Kasumi-1 (cell line): ENCODE measurements around the gene DYTN.

Experiments used
- DNase-seq, 2 experiments: peaks; one replicate each; lab custom pipeline; 2025; lab: John Stamatoyannopoulos, UW

DYTN gene

DNA sequence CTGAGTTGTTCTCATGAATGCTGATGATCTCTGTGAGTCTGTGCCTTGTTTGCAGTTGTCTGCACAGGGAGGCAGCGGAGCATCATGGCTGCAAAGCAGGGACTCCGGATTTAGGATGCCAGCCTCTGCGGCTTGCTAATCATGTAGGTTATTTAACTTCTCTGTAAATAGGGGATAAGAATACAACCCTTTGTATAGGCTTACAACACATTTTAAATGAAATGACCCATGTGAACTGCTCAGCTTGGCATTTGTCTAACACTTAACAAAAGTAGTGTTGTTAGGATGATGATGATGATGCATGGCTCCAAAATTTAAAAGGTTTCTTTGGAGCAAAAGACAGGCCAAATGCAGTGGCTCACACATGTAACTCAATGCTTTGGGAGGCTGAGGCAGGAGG is 19.4 kb downstream of the DYTN start:
- DNase-seq: no peak

DNA sequence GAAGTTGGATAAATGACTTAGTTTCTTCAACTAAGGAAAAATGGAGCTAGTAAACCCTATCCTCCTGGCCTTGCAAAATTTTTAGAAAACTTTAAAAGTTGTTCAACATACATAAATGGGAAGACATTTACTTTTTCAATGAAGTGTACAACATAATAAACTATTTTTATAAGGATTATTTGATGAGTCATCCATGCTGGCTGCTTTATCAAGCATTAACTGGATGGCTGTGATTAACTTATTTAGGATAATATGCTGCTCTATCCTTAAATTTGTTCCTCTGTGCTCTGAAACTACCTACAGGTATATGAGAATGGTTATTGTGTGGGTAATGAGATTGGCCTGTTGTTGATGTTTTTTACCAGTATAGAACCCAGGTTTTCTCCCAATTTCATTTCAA is 21.3 kb downstream of the DYTN start:
- DNase-seq: no peak

DNA sequence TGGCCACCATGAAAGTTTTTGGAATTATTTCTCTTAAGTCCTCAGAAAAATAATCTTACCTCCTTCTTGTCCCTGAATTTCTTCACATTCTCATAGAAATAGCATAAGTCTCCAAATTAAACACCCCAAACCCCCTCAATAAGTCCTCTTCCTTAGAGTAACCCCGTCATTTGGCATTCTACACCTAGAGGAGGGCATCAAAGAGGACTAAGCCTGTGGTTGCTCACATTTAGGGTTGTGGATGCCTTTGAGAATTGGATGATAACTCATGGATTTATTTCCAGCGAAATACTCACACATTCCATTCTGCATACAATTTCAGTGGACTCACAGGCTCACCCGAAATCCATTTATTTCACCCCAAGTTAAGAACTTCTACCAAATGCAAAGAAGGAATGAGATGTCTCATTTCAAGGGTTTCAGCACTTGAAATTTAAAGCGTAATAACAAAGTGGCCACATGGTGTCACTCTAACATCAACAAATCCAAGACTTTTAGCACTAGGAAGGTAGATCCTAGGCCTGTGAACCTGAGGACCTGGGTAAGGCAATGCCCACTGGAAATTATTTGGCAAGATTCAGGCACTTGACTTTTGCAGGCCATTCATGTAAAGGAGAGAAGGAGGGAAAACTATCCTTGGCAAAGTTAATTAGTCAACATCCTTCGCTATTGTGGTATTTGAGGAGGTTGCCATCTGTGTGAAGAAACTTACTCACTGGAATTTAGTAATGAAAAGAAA is 24.6 kb downstream of the DYTN start:
- peak; percentile 12 to 33 for DNase-seq

DNA sequence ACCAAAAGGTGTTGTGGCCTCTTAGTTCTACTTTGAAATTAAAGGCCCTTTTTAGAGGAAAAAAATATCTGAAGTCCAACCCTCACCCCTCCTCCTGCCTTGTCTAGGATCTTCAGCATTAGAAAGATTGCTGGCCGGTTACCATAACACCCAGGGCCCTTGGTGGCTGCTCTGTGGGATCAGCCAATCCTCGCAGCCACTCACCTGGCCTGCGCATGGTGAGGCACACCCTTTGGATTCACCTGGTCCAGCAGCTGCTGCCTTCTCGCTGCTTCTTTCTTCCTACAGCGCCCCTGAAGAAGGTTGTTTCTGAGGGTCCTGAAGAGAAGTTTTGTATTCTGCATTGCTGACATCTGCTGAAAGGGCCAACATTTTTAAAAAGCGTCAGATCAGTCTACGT is 25.2 kb downstream of the DYTN start:
- DNase-seq: no peak

DNA sequence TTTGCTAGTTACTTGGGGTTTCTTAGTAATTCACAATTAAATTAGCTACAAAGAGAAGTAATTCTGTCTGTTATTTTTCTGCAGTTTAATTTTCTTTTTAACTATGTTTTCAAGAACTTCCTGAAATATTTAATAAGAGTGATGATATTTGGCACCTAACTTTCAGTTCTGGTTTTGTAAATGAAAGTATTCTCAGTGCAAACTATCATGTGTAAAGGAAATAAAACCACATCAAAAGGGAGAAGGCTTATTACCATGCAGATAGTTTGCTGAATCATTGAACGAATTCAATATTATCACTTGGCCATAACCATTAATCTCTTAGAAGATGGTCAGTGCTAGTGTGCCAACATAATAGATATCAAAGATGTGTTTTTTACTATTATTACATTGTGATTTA is 29.2 kb downstream of the DYTN start:
- DNase-seq: no peak

DNA sequence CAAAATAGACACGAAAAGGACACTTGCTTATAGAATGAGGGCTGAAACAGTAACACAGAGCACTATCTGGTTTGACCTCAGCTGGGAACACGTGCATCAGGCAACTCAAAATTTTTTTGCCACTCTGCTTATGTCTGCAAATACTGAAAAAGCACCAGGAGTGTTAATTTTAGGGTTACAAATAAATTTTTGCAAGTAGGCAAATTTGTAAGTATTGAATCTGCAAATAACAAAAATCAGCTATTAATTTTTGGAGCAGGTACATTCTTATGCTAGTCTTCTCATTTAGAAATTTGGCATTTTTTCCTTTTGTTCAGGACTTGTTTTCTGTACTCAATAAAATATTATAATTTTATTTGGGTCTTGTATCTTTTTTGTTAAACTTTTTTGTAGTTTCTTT is 29.7 kb downstream of the DYTN start:
- no peak for DNase-seq

DNA sequence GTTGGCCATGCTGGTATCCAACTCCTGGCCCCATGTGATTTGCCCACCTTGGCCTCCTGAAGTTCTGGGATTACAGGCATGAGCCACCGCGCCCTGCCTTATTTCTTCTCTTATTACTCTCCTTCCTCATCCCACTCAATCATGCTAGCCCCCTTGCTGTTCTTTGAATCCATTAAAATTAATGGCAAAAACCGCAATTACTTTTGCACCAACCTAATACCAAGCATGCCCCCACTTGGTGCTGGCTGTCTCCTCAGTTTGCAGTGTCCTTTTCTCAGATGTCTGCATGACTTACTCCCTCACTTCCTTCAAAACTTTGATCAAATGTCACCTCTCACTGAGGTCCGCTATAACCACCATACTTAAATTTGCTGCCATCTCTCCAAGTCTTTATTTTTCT is 34.6 kb downstream of the DYTN start:
- DNase-seq: no peak

DNA sequence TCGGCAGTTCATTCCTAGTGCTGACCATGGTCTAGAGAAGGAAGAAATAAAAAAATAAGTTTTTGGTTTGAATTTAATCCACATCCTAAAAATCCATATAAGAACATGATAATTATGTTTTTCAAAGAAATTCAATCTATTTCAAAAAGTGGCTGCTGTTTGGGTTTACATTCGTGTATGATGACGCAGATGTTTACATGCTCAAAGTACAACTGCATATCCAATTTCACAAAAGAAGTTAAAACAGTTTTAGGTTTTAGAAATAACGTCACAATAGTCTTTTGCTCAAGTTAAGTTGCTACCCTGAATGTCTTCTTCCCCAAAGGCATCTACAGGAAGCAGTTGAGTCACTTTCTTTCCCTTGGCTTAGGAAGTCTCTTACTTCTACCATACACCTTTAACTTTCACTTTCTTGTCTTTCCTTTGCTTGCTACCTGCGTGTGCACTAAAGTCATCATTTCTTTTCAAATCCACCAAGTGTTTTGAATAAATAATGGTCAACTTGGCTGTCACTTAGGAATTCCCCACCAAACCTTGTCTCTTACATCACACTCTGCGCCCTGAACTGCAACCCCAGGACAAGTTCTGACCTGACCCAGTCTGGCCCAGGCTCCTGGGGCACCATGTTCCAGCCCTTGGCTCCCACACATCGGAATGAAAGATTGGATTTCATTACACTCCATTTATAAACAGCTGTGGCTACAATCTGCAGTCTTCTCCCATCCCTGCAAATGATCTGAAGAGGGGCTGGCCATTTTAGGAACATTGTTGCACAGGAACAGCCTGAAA is 47.5 kb downstream of the DYTN start:
- DNase-seq: no peak

DNA sequence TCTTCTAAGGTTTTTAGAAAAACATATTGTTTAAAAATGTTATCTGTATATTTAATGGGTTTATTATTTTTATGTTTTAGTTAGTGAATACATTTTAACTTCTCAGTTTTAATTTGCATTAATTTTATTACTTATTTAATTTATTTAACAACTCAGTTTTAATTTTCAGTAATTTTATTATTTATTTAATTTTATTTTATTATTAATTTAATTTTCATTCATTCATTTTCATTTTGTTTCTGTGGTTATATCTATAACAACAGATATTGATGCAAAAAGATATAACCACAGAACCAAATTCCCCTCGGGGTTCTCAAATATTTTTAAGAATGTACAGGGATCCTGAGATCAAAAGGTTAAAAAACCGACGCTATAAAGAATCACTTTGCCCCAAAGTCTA is 52.9 kb downstream of the DYTN start:
- DNase-seq: no peak

DNA sequence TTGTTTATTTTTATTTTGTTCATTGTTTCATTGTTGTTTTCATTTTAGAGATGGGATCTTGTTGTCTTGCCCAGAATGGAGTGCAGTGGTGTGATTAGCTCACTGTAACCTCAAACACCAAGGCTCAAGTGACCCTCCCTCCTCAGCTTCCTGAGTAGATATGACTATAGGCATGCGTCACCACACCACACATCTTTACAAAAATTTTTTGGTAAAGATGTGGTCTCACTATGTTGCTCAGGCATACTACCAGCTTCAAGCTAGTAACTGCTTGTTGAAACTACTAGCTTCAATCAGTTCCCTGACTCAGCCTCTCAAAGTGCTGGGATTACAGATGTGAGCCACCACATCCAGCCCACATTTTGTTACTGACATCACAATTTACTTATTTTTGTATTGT is 61.1 kb downstream of the DYTN start:
- no peak for DNase-seq

DNA sequence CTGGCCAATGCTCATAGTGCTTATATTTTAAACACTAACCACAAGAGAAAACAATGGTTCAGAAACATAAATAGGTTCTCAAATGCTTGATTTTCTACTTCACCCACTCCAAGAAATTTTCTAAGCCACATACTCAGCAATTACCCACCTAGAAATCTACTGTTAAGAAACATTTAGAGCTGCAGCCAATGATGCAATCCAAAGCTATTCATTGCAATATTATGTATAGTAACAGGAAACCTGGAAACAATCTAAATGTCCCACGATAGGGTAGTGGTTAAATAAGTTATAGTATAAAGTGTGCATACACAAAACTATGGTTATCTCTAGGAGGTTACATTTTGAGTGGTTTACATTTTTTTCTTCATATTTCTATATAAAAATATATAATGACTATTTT is 70.2 kb downstream of the DYTN start:
- no peak for DNase-seq

DNA sequence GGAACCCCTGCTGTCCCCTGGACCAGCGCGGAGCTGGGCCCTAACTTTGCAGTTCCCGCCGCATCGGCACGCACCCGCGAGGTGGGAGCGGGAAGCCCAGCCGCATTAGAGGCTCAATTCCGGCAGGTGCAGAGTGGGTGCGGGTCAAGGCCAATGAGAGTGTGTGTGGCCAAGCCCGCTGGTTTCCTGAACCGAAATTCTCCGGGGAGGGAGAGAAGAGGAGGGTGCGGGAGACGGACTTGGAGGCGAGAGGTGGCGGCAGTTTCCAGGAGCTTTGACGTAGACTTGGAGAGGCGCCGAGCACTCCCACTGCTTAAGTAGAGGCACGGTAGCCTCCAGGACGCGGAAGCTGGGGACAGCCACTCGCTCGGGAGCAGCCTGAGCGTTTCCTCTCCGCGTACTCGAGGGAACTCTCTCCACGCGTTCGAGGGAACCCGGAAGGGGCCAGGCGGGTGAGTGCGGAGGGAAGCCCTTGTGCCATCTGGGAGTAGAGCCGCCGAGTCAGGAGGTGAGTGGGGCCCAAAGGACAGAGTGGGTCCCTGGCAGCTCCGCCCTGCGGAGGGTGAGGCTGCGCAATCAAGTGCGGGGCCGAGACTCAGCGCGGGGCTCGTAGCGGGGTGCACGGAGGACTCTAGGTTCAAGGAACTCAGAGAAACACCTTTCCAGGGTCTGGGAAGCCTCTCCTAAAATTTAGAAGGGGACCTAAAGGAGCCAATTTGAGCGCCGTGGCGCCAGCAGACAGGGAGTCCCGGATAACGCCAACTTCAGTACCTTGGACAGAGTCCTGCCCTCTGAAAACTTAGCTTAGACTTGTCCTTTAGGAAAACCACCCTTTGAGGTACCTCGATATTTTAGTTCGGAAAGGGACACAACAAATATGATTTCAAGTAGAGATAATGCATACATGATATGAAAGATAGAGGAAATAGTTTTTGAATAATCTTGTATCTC is 75.8 kb downstream of the DYTN start, which contains the start of gene FAM237A:
Gene FAM237A, plus strand, starts transcription at position 413 of the 951 bp plus-strand sequence. CDS start 1,750 bp downstream, outside the sequence.
- no peak for DNase-seq

DNA sequence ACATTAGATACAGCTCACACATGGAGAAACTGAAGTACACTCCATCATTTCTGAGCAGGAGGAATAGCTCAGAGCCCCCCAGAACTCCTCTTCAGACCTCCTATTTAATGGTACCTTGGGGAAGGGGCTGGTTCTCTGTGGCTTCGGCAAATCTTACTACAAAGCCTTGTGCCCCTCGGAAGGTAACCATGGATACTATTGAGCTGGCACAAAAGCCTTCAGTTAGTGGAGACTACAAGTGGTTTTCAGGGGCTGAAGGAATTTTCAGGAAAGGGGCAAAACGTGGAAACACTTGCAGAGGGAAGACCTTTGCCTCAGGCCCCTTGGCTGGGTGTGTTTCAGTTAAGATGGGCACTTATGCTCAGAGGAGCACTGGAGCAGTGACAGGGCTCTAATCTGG is 77.0 kb downstream of the DYTN start:
- DNase-seq: no peak

DNA sequence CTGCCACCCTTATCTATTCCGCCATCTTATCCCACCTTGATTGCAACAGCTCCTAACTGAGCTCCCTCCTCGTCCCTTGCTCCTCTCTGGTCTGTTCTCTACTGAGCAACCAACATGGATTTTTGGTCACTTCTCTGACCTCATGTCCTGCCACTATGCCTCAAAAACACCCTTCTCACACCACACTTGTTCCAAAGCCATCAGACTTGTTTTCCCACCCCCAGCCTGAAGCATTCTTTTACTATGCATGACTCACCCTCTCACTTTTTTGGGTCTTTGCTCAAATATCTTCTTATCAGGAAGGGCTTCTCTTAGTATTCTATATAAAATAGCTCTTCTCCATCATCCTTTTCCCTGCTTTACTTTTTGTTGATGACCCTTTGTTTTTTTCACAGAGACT is 78.6 kb downstream of the DYTN start:
- DNase-seq: no peak

DNA sequence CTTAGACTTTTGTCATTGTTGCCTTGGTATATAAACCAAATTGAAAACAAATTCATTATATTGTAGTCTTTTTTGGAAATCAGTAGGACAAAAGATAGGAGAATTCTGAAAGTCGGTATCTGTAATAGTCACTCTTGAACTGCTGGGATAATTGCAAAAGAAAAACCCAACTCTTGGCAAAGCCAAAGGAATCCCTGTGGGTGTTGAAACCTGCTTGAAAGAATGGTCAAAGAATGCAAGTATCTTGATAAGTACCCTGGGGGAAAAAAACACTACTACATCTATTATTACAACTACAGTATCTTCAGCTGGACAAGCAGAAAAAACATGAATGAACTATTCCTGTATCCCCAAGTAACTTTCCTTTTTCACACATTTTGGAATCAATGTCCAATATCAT is 83.2 kb downstream of the DYTN start:
- DNase-seq: no peak

DNA sequence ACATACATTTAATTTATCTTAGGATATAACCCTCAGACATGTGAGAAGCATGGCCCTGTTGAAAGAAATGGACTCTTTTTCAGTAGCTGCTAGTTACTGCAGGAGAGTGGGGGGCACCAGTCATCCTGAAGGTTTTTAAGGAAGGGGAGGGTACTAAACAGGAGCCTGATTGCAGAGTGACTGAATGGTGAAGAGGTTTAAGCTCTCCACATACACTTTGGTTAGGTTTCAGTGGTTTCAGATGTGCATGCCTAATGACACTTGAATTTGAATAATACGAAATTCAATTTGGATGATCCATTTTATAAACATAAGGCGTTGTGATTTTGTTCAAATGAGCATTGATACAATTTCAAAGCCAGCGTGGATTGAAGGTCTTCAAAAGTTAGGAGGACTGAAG is 86.9 kb downstream of the DYTN start:
- no peak for DNase-seq

DNA sequence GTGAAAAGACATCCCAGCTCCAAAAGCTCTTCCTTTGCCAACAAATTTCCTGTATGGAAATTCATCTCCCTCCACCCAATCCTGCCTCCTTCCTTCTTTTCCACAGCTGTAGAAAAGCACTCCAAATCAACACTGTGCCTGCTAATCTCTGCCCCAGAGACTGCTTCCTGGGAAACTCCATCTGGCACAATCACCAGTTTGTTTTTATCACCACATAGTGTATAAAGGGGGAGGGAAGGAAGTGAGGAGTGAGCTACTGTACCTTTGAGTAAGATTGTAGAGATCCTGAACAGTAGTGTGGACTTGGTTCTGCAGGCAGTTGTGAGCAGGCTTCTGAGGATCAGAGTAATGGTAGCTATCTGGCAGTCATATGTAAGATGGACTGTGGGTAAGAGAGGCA is 90.6 kb downstream of the DYTN start:
- DNase-seq: no peak

DNA sequence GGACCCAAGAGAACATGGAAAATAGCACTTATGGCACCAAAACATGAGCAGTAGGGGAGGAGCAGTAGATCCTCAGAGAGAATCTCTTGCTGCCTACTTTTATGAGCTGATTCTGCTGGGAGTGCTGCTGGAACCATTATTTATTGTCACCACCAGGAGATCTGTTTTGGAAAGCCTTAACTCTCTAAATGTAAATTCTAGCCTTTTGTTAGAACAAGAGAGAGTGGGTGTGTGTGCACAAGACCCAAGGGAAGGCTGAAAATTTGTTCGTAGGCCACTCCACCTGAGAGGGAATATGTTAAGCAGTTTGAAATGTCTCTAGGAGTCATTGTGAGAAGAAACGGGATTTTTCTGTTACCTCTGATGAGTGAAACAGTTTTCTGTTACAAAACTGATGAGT is 92.1 kb downstream of the DYTN start:
- no peak for DNase-seq

DNA sequence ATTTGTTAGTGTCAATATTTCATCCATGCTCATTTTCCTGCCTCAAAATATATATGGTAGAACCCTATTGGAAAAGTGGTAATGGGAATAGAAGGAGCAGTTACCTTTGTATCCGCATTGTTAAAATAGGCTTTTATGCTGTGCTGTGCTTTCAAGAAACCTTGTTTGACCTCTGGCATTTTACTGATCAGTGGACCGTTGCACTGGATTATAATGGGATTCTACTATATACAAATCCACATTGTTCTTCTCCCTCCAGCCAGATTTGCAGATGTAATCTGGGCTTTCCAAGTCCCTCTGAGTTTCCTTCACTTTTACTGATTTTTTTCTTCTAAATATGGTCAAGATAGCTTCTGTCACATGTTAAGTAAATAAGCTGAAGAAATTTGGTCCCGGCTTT is 99.2 kb downstream of the DYTN start:
- DNase-seq: no peak

DNA sequence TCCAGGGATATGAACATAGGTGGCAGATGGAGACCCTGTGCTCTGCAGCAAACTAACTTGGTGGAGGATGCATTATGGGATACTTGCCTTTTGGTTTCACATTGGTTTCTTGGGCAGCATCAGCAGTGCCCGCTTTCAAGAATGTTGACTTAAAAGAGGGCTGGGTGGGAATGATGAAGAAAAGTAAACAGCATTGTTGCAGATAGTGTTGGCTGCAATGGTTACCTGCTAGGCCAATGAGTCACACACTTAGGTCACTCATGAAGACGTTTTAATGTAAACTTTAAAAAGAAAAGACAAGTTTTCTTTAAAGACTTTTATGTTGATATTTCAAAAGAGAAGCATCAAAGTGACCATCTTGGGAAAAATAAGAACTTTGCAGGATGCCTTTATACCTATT is 102.0 kb downstream of the DYTN start:
- no peak for DNase-seq

DNA sequence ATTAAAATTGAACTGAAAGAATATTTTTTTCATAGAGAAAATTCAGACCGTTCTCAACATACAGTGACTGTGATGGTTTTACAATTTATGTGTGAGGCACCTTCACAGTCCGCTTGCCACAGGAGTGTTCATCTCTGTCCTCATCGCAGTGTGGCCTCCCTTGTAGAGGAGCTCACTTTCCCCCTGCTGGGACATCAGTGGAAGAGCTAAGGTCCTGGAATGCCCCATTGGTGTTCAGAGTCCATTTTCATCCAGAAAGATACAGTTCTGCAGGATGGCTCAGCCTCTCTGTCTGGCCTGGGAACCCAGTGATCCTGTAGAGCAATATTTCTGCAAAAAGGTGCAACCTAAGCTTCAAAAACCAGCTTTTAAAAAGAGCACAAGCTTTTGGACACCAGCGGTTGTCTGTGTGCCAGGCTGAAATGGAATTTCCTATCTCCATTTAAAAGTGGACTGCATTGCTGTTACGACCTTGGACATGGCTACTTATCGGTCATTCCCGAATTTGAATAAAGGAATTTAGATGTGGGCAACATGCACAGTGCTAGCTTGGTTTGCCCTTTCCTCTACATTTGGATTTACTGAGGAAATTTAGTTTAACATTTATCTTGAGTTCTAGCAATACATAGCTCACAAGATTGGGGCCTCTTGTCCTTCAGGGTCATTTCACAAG is 102.6 kb downstream of the DYTN start:
- no peak for DNase-seq

DNA sequence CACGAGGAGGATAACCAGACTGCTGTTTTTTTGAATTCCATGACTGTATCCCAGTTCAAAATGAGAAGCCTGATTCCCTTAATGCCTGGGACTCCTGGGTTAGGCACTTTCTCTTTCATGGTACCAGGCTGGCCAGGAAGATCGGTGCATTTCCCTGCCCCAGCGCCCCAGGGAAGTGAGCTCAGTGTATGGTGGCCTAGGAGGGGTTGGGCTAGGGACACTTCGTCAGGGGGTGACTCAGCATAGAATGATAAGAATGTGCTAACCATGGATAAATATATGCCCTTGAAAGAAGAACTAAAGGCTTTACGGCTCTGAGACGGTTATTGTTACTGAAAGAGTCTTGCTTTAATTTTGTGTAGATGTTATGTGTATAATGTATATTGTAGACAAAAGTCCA is 103.4 kb downstream of the DYTN start:
- DNase-seq: no peak
